NCI-H748 treated with DMSO at 0.1 percent for 48 hours (cell line): ENCODE data around the gene EEF1AKMT4.

Experiments used
- DNase-seq: peaks from one replicate; lab custom pipeline; 2025; lab: John Stamatoyannopoulos, UW

The EEF1AKMT4 gene

DNA sequence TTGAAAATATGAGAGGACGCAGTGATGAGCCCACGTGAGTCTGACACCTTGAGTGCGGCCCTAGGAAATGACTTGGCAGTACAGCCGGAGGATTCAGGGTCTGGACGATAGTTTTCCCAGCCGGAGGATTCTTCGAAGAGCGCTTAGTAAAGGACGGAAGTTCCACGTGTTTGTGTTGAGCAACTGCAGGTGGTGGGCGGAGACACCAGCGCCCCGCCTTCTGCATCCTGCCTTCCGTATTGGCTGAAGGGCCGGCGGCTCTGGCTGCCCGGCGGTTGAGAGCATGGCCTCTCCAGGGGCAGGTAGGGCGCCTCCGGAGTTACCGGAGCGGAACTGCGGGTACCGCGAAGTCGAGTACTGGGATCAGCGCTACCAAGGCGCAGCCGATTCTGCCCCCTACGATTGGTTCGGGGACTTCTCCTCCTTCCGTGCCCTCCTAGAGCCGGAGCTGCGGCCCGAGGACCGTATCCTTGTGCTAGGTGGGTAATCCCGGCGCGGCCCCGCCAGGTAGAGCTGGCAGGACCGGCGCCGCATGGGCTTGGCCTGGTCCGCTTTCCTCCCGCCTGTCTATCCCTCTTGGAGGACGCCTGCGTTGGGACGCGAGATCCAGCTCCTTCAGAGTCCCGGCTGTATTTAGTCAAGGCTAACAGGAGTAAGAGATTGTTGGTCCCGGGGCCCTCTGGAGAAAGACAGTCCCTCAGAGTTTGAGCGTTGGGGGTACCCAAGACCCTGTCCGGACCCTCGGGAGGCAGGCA is at the start of gene EEF1AKMT4:
Gene EEF1AKMT4, plus strand, starts transcription at position 261 of the 755 bp plus-strand sequence. Its CDS starts 23 bp downstream, at position 284.
- peak; percentile 84 for DNase-seq

- no peak for DNase-seq
These were observed 48.6 kb upstream of the EEF1AKMT4 start for GRCh38 chr3:184200825-184201224.

- DNase-seq = no peak
These were observed 45.9 kb upstream of the EEF1AKMT4 start for GRCh38 chr3:184203526-184203925.

DNA sequence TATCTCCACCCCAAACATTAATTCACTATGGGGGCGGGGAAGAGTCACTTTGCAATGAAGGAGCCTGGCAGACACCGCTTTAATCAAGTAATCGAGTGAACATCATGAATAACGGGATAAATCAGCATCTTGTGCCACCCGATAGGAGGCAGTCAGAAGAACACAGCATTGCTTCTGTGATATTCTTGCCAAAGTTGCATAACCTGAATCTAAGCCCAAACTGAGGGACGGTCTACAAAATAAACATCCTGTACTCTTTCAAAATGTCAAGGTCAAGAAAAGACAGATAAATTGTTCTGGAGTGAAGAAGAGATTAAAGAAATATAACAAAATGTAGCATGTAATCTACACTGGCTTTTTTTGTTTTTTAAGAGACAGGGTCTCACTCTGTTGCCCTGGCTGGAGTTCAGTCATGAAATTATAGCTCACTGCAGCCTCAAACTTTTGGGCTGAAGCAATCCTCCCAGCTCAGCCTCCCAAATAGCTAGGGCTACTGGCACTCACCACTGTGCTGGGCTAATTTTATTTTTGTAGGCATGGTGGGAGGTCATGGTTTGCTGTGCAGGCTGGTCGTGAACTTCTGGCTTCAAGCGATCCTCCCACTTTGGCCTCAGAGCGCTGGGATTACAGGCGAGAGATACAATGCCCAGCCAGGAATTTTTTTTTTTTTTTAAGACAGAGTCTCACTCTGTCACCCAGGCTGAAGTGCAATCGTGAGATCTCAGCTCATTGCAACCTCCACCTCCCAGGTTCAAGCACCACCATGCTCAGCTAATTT is 40.1 kb upstream of the EEF1AKMT4 start:
- DNase-seq = no peak

- DNase-seq = no peak
These were observed 38.2 kb upstream of the EEF1AKMT4 start for GRCh38 chr3:184211297-184211696.

- DNase-seq = no peak
These were observed 37.8 kb upstream of the EEF1AKMT4 start for GRCh38 chr3:184211718-184212117.

- DNase-seq = no peak
These were observed 30.7 kb upstream of the EEF1AKMT4 start for GRCh38 chr3:184218814-184219213.

- no peak for DNase-seq
These were observed 27.0 kb upstream of the EEF1AKMT4 start for GRCh38 chr3:184222521-184222920.

DNA sequence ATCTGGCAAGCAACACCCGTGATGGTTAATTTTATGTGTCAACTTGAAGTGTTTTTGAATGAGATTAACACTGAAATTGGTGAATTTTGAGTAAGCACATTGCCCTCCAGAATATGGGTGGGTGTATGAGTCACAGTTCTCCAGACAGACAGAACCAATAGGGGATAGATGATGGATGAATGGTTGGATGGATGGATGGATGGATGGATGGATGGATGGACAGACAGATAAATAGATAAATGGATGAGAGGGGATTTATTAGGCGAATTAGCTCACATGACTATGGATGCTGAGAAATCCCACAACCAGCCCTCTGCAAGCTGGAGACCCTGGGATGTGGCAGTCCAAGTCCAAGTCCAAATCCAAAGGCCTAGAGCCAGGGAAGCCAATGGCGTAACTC is 25.5 kb upstream of the EEF1AKMT4 start:
- DNase-seq = no peak

- DNase-seq = no peak
These were observed 22.0 kb upstream of the EEF1AKMT4 start for GRCh38 chr3:184227481-184227935.

DNA sequence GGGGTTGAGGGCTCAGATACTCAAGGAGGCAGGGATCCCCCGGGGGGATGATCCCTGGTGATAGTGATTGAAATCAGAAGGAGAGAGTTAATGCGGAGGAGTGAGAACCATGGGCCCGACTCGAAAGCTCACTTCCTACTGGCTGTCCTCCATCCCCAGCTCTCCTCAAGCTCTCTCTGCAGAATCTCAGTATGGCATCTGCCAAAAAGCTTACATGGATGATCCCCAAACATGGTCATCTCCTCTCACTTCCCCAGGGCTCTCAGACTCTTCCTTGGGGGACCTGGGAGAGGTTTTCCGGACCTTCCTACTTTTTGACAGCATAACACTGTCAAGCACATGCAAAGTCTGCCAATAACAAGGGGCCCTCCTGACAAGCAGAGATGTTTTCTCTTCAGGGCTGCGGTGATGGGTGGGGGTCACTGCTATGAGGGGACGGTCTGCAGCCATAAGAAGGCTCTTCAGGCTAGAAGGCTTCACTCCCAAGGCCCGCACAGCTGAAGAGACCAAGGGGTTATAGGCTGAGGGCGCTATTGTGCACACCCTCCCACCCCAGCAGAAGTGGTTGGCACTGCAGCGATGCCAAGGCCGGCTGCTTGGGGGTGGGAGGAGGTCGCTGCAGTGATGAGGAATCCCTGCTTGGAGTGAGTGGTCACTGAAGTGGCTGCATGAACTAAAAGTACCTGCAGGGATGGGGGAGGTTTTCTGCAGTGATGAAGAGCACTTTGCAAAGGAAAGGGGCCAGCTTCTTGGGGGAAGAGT is 20.9 kb upstream of the EEF1AKMT4 start:
- no peak for DNase-seq

GRCh38 chr3:184229394-184230080 is 19.9 kb upstream of the EEF1AKMT4 start, which contains the start of gene VWA5B2:
Gene VWA5B2, plus strand, starts transcription at chr3:184229585. Its CDS starts 944 bp downstream, at chr3:184230529.
- peak; percentile 30 for DNase-seq

DNA sequence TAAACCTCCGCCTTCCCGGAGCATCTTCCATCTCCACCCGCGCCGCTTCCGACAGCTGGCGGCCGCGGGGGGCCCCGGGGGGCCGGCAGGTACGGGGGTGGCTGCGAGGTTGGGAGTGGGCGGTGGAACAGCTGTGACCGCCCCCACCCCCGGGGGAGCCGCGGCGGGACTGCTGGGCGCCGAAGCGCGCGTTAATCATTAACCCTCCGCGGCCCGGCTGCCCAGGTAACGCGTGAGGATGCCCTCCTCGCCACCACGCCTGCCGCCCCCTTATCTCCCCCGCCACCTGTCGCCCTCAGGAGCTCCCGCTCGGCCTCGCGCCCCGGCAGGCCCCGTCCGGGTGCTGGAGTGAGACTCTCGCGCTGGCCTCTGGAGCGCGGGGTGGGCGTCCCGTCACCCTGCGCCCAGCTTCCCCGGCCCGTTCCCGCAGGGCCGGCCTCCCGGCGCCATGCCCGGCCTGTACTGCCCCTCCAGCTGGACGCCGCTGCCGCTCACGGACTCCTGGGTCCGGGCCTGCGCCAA is 19.3 kb upstream of the EEF1AKMT4 start:
- DNase-seq = no peak

GRCh38 chr3:184230603-184231528 is 18.6 kb upstream of the EEF1AKMT4 start:
- no peak for DNase-seq

GRCh38 chr3:184231671-184232070 is 17.8 kb upstream of the EEF1AKMT4 start:
- DNase-seq = no peak

GRCh38 chr3:184233127-184233843 is 16.2 kb upstream of the EEF1AKMT4 start:
- DNase-seq = no peak

- no peak for DNase-seq
These were observed 15.2 kb upstream of the EEF1AKMT4 start for GRCh38 chr3:184234224-184234623.

- no peak for DNase-seq
These were observed 14.6 kb upstream of the EEF1AKMT4 start for GRCh38 chr3:184234671-184235380.
